ENCODE measurements around the gene SRD5A1. TPM values are rescaled to one million over a fixed set of nuclear protein-coding genes. Genes with fewer than 3 reads are reported as not detected.

SRD5A1 gene
- total and polyA plus RNA-seq, 11 donors = 0.80 to 6.7 (median 3.8) TPM

DNA sequence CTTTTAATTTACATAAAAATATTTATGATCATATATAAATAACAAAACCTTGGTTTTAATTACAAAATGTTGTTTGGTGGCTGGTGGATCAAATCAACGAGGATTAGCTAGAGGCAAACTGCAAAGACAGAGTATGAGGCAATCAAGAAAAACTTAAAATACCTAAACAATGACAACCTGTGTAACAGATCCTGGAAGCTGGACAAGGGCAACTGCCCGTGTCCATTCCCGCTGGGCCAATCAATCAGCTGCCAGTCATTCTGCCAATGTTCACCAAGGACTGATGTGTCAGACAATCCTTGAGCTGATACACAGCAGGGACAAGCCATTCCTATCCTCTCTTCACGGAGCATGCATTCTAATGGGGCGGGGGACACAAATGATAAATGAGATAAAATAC, 76.8 kb downstream of the SRD5A1 start:
- no peak overlapping the region for H3K27ac ChIP-seq
- H3K36me3 ChIP-seq = no peaks in the 10 kb centered on the region
- WGBS, 4 donors = 82 to 91% (median 87%) methylated on average over 5 of the region's 5 CpGs
- ATAC-seq (no peak), DNase-seq (no peak)
- no peaks in the 10 kb centered on the region for H3K27me3 ChIP-seq
- no peak overlapping the region for H3K4me3 ChIP-seq
- H3K9me3 ChIP-seq = no peaks in the 10 kb centered on the region
- intact Hi-C loops (cut with DNase I) = loop anchor here in 7 of 10 donors (5.0 to 10.0 kb wide), 4 partner anchors 75 to 335 kb away; partner anchors contain the start of genes NSUN2 (in 4 of the 7), SRD5A1 (in 4 of the 7) and MED10 (in 2 of the 7)
- no peak for TF ChIP-seq POLR2A (IDR thresholded peaks at IDR 0.05)
- TF ChIP-seq, protein P1, sequence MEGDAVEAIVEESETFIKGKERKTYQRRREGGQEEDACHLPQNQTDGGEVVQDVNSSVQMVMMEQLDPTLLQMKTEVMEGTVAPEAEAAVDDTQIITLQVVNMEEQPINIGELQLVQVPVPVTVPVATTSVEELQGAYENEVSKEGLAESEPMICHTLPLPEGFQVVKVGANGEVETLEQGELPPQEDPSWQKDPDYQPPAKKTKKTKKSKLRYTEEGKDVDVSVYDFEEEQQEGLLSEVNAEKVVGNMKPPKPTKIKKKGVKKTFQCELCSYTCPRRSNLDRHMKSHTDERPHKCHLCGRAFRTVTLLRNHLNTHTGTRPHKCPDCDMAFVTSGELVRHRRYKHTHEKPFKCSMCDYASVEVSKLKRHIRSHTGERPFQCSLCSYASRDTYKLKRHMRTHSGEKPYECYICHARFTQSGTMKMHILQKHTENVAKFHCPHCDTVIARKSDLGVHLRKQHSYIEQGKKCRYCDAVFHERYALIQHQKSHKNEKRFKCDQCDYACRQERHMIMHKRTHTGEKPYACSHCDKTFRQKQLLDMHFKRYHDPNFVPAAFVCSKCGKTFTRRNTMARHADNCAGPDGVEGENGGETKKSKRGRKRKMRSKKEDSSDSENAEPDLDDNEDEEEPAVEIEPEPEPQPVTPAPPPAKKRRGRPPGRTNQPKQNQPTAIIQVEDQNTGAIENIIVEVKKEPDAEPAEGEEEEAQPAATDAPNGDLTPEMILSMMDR (IDR thresholded peaks at IDR 0.05) = no peak
- H3K4me1 ChIP-seq = peaks cover 0 to 23% (median 12%) of the 10 kb centered on the region in 12 donors

DNA sequence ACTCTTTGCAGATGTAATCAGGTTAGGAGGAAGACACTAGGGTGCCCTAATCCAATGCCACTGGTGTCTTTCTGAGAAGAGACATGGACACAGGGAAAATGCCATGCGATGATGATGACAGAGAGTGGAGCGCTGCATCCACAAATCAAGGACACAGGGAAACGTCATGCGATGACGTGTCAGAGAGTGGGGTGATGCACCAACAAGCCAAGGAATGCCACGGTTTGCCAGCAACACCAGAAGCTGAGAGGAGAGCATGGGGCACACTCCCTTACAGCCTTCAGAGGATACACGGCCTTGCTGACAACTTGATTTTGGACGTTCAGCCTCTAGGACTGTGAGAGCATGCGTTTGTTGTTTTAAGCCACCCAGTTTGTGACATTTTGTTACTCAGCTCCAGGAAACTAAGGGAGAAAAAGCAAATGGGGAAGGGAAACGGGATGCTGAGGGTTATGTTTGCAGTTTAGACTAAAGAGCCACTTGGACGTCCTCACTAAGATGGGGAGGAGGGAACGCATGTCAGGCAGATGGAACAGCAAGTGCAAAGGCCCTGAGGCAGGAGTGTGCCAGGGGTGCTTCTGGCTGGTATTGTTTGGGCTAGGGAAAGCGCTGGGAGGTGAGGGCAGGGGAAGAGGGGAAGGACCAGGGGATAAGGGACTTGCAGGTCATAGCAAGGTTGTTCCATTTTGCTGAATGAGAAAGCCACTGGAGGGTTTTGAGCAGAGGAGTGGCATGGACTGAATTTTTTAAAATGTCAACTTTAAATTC, 77.5 kb downstream of the SRD5A1 start:
- no peak overlapping the region for H3K4me3 ChIP-seq
- no peak for TF ChIP-seq POLR2A (IDR thresholded peaks at IDR 0.05)
- TF ChIP-seq, protein P1 (IDR thresholded peaks at IDR 0.05) = no peak
- WGBS, 4 donors = 80 to 85% (median 83%) methylated on average over 13 of the region's 13 CpGs
- H3K36me3 ChIP-seq = no peaks in the 10 kb centered on the region
- no peaks in the 10 kb centered on the region for H3K27me3 ChIP-seq
- H3K27ac ChIP-seq = no peak overlapping the region
- no peaks in the 10 kb centered on the region for H3K9me3 ChIP-seq
- peaks cover 0 to 28% (median 15%) of the 10 kb centered on the region in 12 donors for H3K4me1 ChIP-seq
- intact Hi-C loops (cut with DNase I) = loop anchor here in 7 of 10 donors (5.0 to 10.0 kb wide), 4 partner anchors 76 to 336 kb away; partner anchors contain the start of genes NSUN2 (in 4 of the 7), SRD5A1 (in 4 of the 7) and MED10 (in 2 of the 7)
- DNase-seq (no peak), ATAC-seq (no peak)

DNA sequence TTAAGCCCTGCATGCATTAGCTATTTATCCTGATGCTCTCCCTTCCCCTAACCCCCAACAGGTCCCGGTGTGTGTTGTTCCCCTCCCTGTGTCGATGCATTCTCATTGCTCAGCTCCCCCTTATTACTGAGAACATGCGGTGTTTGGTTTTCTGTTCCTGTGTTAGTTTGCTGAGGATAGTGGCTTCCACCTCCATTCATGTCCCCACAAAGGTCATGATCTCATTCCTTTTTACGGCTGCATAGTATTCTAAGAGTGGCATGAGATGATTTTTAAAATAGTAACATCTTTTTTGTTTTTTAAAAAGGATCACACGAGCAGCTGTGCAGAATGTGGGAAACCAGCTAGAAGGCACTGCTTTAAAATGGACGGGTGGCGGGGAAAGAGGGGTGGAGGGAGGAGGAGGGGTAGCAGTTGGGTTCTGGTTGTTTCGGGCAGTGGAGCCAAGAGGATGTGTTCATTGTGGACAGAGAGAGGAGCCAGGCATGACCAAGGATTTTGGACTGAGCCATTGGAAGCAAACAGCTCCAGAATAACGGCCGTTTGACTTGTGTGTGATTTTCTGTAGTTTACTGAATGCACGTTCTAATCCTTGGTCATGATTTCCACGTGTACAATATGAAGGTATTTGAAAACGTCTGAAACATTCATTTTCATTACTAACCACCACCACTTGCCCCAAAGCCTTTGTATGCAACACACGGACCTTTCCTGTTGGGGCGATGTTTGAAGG, 78.3 kb downstream of the SRD5A1 start:
- intact Hi-C loops (cut with DNase I) = loop anchor here in 8 of 10 donors (2.0 to 10.0 kb wide), 5 partner anchors 77 to 337 kb away; partner anchors contain the start of genes NSUN2 (in 6 of the 8), SRD5A1 (in 6 of the 8) and MED10 (in 2 of the 8)
- H3K36me3 ChIP-seq = no peaks in the 10 kb centered on the region
- ATAC-seq = no peak
- 47 to 49% (median 48%) methylated on average over 15 of the region's 15 CpGs for WGBS, 4 donors
- H3K27ac ChIP-seq = peak overlapping the region; percentile 89 to 100 (median 98)
- H3K9me3 ChIP-seq = no peaks in the 10 kb centered on the region
- H3K27me3 ChIP-seq = no peaks in the 10 kb centered on the region
- TF ChIP-seq, protein P1 (IDR thresholded peaks at IDR 0.05) = no peak
- no peak for TF ChIP-seq POLR2A (IDR thresholded peaks at IDR 0.05)
- peaks cover 8 to 36% (median 24%) of the 10 kb centered on the region in 12 donors for H3K4me1 ChIP-seq
- no peak for DNase-seq
- peak overlapping the region; percentile 46 to 98 (median 78) for H3K4me3 ChIP-seq
